ENCODE measurements around the gene SAP30BP. TPM values are rescaled to one million over a fixed set of nuclear protein-coding genes. Genes with fewer than 3 reads are reported as not detected.

Gene SAP30BP
- total and polyA plus RNA-seq, 2 of the 8 experiments (the other 6 are each of a cell fraction or from before 2014, with no cell fraction given), result 63.3 to 79.9 TPM

DNA sequence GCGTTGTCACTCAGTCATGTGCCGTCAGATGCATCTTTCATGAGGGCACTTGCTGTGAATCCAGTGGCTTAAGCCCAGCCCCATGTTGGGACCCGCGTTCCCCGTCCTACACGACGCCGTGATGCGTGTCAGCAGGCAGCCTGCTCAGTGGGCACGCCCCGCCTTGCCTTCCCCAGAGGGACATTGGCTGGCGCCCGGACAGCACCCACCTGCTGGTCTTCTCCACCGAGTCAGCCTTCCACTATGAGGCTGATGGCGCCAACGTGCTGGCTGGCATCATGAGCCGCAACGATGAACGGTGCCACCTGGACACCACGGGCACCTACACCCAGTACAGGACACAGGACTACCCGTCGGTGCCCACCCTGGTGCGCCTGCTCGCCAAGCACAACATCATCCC, 62.9 kb downstream of the SAP30BP start:
- H2AK5ac ChIP-seq (ENCODE audit: low read depth, low read length), result no peak overlapping the region
- no peak overlapping the region for H2BK5ac ChIP-seq (ENCODE audit: low read depth, low read length)
- WGBS, 2 experiments (ENCODE audit: extremely low coverage in 1 of 2, insufficient coverage in 1 of 2, insufficient read length in 1 of 2, insufficient replicate concordance in 2 of 2, low coverage in 1 of 2, low lambda C conversion rate in 2 of 2, missing lambda C conversion rate in 1 of 2), result 94% methylated on average over 22 of the region's 24 CpGs; no CpG with 5 or more reads in 1 of the 2 experiments

More for the DNA sequence above, 62.9 kb downstream of the SAP30BP start:
- Histone ChIP-seq H3K14ac (ENCODE audit: insufficient read length) (no peak overlapping the region), H3K4me2 (ENCODE audit: insufficient read depth in 1 of 2, low read depth in 2 of 2, low read length in 2 of 2) (no peak overlapping the region), H3K27me3 (replicated peaks in 1 of 4; ENCODE audit: control insufficient read depth in 3 of 4, extremely low read depth in 1 of 4, insufficient read depth in 3 of 4, low read length in 3 of 4) (no peaks in the 10 kb centered on the region), H3K9me3 (ENCODE audit: insufficient read depth in 2 of 2, low read depth in 1 of 2, low read length in 1 of 2) (no peaks in the 10 kb centered on the region), H4K91ac (replicated peaks; ENCODE audit: insufficient read length, low read length) (no peak overlapping the region), H3K4me1 (replicated peaks in 1 of 4; ENCODE audit: control insufficient read depth in 3 of 4, insufficient read depth in 4 of 4, low read length in 3 of 4) (no peaks in the 10 kb centered on the region; a peak in 2 of 7 replicates), H3K9ac (replicated peaks in 1 of 4; ENCODE audit: extremely low read depth in 1 of 4, low read depth in 3 of 4, low read length in 3 of 4) (no peak overlapping the region), H3K18ac (ENCODE audit: extremely low read depth, low read length) (no peak overlapping the region), H3K4ac (replicated peaks; ENCODE audit: insufficient read length, low read depth, low read length) (no peak overlapping the region), H3K23ac (ENCODE audit: insufficient read length) (no peak overlapping the region), H2AFZ (ENCODE audit: low read length) (no peak overlapping the region), H4K20me1 (replicated peaks in 1 of 2; ENCODE audit: control insufficient read depth in 1 of 2, insufficient read depth in 2 of 2, low read length in 2 of 2) (peaks cover 0 to 5% of the 10 kb centered on the region in 2 experiments), H2BK12ac (ENCODE audit: low read depth, low read length) (no peak overlapping the region), H3K56ac (replicated peaks; ENCODE audit: insufficient read length, low read depth, low read length) (no peak overlapping the region), H3K23me2 (ENCODE audit: low read depth, low read length) (no peaks in the 10 kb centered on the region), H3K4me3 (ENCODE audit: extremely low read depth in 1 of 4, insufficient read depth in 2 of 4, low read depth in 3 of 4, low read length in 4 of 4) (no peak overlapping the region), H4K5ac (ENCODE audit: insufficient read length, low read depth, low read length) (no peak overlapping the region), H4K8ac (ENCODE audit: extremely low read depth, insufficient read depth, low read length) (no peak overlapping the region; the same call in 1 of the 2 replicates), H3K79me2 (ENCODE audit: control insufficient read depth in 1 of 2, insufficient read depth in 2 of 2, low read length in 2 of 2) (no peaks in the 10 kb centered on the region), H2BK15ac (ENCODE audit: low read length) (no peak overlapping the region), H3K27ac (ENCODE audit: low read depth, low read length) (no peak overlapping the region), H2BK120ac (replicated peaks; ENCODE audit: low read depth, low read length) (no peak overlapping the region), H2BK20ac (ENCODE audit: low read length) (no peak overlapping the region), H3K79me1 (ENCODE audit: low read depth, low read length) (no peaks in the 10 kb centered on the region), H3K36me3 (ENCODE audit: control insufficient read depth in 2 of 4, insufficient read depth in 4 of 4, low read length in 3 of 4) (no peaks in the 10 kb centered on the region)
- no peak for TF ChIP-seq CBX5 (IDR thresholded peaks at IDR 0.05; ENCODE audit: low read depth, low read length)
- no peak for TF ChIP-seq ZNF274 (IDR thresholded peaks at IDR 0.05; ENCODE audit: borderline replicate concordance, extremely low read depth, low read length)
- no peak for TF ChIP-seq CEBPB (IDR thresholded peaks at IDR 0.05; ENCODE audit: low read depth, low read length)
- no peak for TF ChIP-seq SAP30 (IDR thresholded peaks at IDR 0.05; ENCODE audit: insufficient read depth, insufficient replicate concordance, low read length)
- no peak for TF ChIP-seq POU5F1 (IDR thresholded peaks at IDR 0.05; ENCODE audit: low read depth, low read length)
- no peak for TF ChIP-seq SP1 (IDR thresholded peaks at IDR 0.05; ENCODE audit: low read depth, low read length)
- TF ChIP-seq KDM4A (IDR thresholded peaks at IDR 0.05; ENCODE audit: low read depth, low read length, severe bottlenecking), result no peak
- no peak for TF ChIP-seq TAF7 (optimal IDR thresholded peaks at IDR 0.05; ENCODE audit: borderline replicate concordance, low read depth, low read length)
- CTCF ChIA-PET (ENCODE audit: partially characterized antibody), result interaction anchor here (0.7 to 4.8 kb wide), 14 partner anchors 8 to 139 kb away, joined by 3 to 44 read pairs (median 4); partner anchors contain the start of gene SMIM5
- POLR2A ChIA-PET (ENCODE audit: partially characterized antibody), result interaction anchor here (0.7 to 1.7 kb wide), 5 partner anchors 8 to 101 kb away, joined by 3 to 4 read pairs (median 4); partner anchors contain the start of gene ITGB4
- FAIRE-seq (no peak), DNase-seq (ENCODE audit: low read depth in 1 of 2, low spot score in 2 of 2) (no peak)

Data from H1 (cell line).